Stimulated activated CD4-positive, alpha-beta T cell treated with anti-CD3 and anti-CD28 coated beads, Interleukin-1b, Interleukin-23, amount 100 ng/mL, for 1 hour (primary cell): ENCODE data around the gene ACADM.
"Not testable (repeated sequence)": the region's sequence is repeated elsewhere in the genome, so short reads cannot be mapped to it uniquely, and the experiment has no call there.

ENCODE experiments used
- DNase-seq, 2 donors: peaks; one replicate each; pipeline ENCODE4 v3.0.0-alpha.2; 2020; ENCODE audit warnings: low read depth in 2 of 2

ACADM gene

GRCh38 chr1:75794382-75794781, 69.9 kb downstream of the ACADM start:
- no peak for DNase-seq

- DNase-seq = no peak
These were observed 71.2 kb downstream of the ACADM start for GRCh38 chr1:75795703-75796193.

- no peak for DNase-seq
These were observed 72.1 kb downstream of the ACADM start, which contains the start of gene MSH4 for GRCh38 chr1:75796376-75797272. Gene MSH4 (plus strand): TSS chr1:75796882. CDS start chr1:75796986, 104 bp downstream.

GRCh38 chr1:75797273-75797588, 72.7 kb downstream of the ACADM start:
- no peak for DNase-seq

GRCh38 chr1:75797606-75798216, 73.2 kb downstream of the ACADM start:
- no peak for DNase-seq

GRCh38 chr1:75801480-75801879, 77.0 kb downstream of the ACADM start:
- DNase-seq = not testable (repeated sequence)

GRCh38 chr1:75808921-75809320, 84.4 kb downstream of the ACADM start:
- no peak for DNase-seq

GRCh38 chr1:75810113-75810512, 85.6 kb downstream of the ACADM start:
- DNase-seq = not testable (repeated sequence)

- DNase-seq = no peak
These were observed 86.9 kb downstream of the ACADM start for GRCh38 chr1:75811211-75811981.

- no peak for DNase-seq
These were observed 87.6 kb downstream of the ACADM start for GRCh38 chr1:75812065-75812464.
